Gastrocnemius medialis (tissue), 4 donors: Measurements from ENCODE around the gene CSPG4.

Experiments used
- POLR2A ChIP-seq, 2 donors: fragments of 450-650 bp; IDR thresholded peaks; one replicate each; pipeline ENCODE4 v1.6.1; 2017; ENCODE audit warnings: antibody characterized with exemption in 2 of 2, mild to moderate bottlenecking in 2 of 2, moderate library complexity in 2 of 2
- TF ChIP-seq, protein P1 (sequence below), 5 experiments: fragments of 450-650 bp in 3 of 5; fragments of 200-600 bp in 2 of 5; sonication (generic) in 2 of 5; IDR thresholded peaks in 4 of 5; conservative IDR thresholded peaks in 1 of 5; 1 replicate in 4 of 5; 2 replicates in 1 of 5; pipeline ENCODE4 v1.5.1; 2016 to 2019; ENCODE audit warnings: antibody characterized with exemption in 5 of 5, mild to moderate bottlenecking in 3 of 5, moderate library complexity in 3 of 5

DNA sequence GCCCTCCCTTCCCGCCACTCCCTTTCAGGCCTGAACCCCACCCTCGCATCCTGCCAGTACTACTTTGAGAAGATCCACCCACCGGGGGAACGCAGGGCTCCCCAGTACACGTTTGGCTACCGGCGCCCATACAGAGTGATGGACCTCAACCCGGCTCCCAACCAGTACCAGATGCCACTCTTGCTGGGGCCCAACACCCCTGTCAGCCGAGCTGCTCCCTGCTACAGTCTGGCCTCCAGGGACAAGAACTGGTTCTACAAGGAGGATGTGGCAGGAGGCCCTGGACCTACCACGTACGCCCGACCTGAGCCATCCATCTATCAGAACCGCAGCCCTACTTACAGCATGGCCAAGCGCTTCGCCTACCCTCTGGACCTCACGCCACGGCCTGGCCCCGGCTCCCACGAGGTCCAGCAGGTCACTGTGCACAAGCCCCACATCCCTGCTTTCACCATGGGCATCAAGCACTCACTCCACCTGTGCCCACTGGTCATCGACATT lies 14.4 kb upstream of the CSPG4 start:
- TF ChIP-seq, protein P1, sequence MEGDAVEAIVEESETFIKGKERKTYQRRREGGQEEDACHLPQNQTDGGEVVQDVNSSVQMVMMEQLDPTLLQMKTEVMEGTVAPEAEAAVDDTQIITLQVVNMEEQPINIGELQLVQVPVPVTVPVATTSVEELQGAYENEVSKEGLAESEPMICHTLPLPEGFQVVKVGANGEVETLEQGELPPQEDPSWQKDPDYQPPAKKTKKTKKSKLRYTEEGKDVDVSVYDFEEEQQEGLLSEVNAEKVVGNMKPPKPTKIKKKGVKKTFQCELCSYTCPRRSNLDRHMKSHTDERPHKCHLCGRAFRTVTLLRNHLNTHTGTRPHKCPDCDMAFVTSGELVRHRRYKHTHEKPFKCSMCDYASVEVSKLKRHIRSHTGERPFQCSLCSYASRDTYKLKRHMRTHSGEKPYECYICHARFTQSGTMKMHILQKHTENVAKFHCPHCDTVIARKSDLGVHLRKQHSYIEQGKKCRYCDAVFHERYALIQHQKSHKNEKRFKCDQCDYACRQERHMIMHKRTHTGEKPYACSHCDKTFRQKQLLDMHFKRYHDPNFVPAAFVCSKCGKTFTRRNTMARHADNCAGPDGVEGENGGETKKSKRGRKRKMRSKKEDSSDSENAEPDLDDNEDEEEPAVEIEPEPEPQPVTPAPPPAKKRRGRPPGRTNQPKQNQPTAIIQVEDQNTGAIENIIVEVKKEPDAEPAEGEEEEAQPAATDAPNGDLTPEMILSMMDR (IDR thresholded peaks at IDR 0.05 in 4 of 5, conservative IDR thresholded peaks at IDR 0.05 in 1 of 5), result no peak
- no peak for TF ChIP-seq POLR2A (IDR thresholded peaks at IDR 0.05)
